GM19025 (cell line): Measurements from ENCODE around the gene BCAN.

Experiments used
- ATAC-seq: cut with Tn5 transposase; IDR thresholded peaks from one replicate; pipeline ENCODE4 v1.9.1; 2021; ENCODE audit warnings: mild to moderate bottlenecking, low read depth, moderate library complexity; ENCODE audit not compliant: unreplicated experiment

BCAN gene

GRCh38 chr1:156658945-156659574, 17.1 kb downstream of the BCAN start:
- ATAC-seq: no peak

DNA sequence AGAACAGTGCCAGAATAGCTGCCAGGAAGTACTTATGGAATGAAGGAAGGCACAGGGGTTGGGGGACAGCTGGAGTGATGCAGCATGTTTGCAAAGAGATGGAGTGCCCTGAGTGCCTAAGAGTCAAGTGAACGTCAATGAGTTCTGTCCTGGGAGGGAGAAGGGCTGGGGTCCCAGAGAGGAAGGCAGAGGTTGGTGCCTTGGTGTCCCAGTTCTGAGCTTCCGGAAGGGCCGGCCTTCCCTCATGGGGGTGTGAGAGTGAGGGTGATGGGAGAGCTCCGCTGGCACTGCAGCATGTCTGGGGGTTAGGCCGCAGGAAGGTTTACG, 17.7 kb downstream of the BCAN start:
- ATAC-seq: no peak

DNA sequence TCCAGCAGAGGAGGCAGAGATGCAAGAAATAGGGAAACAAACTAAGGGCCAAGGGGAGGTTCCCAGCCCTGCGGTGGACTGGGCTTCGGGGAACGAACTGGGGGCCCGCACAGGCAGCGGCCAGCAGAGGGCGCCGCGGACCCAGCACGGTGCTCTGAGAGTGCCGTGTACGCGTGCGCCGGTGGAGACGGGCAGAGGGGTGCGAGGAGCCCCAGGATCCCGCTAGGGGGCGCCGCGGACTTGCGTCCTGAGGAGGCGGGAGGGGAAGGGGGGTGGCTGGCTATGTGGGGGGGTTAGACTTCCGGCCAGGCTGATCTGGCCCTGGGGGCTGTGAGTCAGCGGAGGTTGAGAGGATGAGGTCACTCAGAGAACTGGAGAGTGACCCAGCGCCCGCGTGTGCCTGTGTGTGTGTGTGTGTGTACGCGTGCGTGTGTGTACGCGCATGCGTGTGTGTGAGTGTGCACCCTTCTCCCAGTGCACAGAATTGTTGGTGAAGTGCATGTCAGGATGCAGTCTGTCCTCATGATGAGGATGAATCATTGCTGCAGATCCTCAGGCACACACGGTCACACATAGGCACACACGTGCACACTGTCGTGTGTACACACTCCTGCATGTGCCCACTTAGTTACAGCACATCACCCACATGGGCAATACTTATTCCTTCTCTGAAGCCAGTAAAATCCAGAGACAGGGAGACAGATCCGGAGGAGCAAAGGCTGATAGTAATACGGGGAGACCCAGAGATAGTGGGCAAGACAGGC, 18.3 kb downstream of the BCAN start:
- ATAC-seq: no peak

DNA sequence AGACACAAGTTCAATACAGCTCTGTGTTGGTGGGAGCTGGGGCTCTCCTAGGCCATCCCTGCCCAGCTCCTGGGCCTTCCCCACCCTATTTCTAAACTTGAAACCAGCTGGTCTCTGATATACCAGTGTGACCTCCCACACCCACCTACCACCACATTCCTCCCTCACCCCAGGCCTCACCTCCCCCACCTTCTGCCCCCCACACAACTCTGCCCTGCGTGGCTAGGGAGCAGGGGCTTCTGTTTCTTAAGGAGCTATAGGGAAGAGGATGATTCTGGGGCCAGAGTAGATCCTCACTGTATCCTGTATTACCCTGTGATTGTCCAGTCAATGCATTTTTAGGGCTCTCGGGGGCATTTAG, 18.8 kb downstream of the BCAN start:
- ATAC-seq: no peak

- no peak for ATAC-seq
These were observed 20.3 kb downstream of the BCAN start for GRCh38 chr1:156662005-156662799.

DNA sequence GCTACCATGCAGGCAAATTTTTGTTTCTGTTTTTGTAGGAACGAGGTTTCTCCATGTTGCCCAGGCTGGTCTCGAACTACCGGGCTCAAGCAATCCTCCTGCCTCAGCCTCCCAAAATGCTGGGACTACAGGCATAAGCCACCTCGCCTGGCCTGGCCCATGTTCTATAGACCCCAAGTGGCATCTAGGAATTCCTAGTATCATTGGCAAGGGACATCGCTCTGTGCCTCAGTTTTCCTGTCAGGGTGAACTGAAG, 20.8 kb downstream of the BCAN start:
- no peak for ATAC-seq

DNA sequence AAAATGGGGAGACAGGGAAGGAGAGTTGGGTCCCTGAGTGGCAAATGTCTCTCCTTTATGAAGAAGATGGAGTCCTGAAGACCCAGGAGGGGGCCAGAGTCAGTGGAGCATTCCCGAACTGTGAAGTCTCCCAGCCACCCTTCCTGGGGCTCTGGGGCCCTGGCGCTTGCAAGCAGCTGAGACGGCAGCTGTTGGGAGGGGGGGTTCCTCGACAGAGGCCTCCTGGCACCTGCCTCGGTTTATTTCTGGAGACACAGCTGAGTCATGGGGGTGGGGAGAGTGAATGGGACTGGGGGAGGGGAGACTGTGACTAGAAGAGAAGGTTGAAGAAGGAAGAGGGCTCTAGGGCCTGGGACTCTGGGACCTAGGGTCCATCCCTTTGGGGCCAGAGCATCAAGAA, 21.3 kb downstream of the BCAN start:
- no peak for ATAC-seq

DNA sequence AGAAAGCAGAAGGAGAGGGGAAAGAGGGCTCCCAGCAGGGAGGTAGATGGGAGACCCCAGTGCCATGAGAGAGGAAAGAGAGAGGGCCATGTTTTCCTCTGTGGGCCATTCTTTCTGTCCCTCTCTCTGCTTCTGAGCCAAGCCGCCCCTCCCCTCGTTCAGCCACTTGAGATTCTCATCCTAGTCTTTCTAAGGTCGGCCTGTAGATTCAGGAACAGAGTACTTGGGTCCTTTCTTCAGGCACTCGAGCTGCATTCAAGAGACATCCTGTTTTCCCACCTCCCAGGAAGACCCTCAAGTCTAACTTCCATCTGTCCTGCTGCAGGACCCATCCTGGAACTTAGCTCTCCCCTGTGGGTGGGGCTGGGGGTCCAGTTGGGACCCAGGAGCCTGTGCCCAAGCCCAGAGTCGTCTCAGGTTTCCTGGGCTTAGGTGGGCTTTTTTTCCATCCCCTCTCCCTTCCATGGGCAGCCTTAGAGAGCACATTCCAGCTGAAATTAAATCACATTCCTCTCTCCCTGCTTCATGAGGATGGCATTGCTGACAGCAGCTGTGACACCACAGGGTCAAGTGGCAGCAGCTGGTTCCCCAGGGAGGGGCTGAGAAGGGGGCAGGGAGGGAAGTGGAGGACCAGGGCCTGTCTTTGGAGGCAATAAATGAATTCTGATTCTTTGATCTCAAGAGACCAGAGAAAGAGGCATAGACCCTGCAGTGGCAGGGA, 22.3 kb downstream of the BCAN start:
- no peak for ATAC-seq

DNA sequence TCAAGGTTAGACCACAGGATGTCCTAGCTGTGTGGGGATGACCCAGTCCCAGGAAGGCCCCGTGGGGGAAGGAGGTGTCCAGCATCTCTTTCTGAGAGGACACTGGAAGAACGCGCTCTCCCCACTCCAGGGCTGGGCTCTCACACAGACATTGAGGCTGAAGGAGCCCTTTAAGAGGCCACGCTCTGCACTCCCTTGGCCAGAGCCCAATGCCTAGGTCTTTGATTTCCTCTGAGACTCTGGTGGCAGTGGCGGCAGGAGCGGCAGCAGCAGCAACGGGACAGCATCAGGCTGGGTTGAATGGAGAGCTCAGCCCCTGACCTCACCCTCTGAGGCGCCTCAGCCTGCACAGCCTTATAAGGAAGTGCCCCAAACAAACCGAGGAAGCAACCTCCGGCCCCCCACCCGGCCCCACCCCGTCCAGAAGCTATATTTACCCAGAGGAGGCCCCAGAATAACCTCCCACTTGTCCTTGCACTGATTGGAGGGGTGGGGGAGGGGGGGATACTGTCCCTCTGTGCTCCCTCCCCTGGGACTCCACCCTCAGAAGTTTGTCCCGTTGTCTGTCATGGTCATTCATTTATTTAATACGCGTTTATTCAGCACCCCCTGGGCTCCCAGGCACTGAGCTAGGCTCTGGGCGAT, 23.0 kb downstream of the BCAN start:
- ATAC-seq: no peak

GRCh38 chr1:156665539-156665938, 23.6 kb downstream of the BCAN start:
- ATAC-seq: no peak

DNA sequence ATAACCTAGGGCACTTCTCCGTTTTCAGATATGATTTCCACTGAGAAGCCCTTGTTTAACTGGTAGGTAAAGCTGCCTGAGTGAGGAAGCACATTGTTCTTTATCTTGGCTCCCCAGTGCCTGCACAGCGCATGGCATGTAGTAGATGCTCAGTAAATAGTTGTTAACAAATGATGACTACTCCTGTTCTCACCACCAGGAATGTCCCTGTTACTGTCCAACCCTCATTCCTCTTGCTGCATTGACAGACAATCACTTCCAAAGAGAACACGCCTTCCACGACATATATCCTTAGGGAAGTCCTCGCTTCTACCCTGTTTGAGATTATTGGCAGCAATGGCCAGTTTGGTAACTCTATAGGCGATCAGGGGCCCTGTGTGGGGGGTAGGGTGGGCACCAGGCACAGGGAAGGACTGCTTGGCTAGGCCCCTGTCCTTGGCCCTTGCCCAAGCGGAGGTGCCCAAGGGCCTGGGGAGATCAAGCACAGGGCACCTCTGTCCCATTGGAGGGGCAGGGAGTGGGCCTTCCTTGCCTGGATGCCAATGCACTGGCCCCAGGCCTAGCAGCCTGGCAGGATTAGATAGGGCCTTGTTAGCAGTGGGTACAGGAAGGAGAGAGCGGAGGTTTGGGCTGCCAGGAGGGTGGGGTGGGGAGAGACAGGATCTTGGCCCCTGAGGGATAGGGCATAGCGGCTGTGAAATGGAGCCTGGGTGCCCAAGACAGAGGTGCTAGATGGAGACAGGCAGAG, 25.1 kb downstream of the BCAN start:
- no peak for ATAC-seq

DNA sequence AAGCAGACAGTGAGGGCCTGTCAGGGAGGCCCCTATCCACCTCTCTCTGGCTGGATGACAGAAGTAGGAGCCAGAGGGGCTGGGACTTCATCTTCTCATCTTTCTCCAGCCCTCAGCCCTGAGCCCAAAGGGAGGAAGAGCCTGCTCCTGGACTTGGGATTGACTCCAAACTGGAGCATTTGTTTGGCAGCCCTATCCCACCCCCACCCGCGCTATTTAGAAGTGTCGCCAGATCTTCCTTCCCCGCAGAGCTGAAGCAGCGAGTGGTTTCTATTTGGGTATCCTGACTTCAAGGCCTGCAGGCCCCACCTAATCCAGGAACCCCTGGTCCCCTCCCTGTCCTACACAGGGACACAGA, 25.7 kb downstream of the BCAN start:
- no peak for ATAC-seq

DNA sequence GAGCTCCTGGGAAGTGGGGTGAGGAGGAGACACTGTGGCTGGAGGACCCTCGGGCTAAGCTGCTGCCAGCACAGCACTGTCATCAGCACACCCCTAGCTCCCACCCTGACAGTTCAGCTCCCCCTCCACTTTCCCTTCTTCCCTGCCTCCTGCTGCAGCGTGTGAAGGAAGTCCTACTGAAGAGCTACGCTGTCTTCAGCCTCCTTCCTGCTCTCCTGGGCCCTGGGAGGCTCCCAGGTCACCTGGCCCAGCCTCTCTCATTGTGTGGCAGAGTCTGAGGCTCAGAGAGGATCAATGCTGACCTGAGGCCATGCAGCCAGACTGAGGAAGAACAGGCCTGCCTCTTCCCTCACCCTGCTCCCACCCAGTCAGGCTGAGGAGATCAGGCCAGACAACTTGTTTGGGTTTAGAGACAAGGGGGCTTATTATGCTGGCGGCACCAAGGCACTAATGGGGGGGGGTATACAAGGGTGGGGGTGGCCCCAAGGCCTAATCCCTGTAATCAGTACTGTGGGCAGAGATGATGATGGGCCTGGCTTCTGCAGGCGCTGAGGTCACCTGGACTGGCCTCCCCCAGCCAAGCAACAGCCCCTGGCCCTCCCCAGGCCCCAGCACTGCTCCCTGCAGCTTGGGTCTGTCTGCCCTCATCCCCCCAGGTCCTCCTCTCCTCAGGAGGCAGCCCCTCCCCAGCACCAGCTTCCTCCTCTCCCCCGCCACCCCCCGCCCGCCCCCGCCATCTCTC, 26.2 kb downstream of the BCAN start:
- no peak for ATAC-seq

GRCh38 chr1:156668801-156669637, 27.1 kb downstream of the BCAN start:
- no peak for ATAC-seq

GRCh38 chr1:156669794-156670193, 27.9 kb downstream of the BCAN start:
- ATAC-seq: no peak

- no peak for ATAC-seq
These were observed 28.4 kb downstream of the BCAN start for GRCh38 chr1:156670359-156670758.

- ATAC-seq: no peak
These were observed 28.9 kb downstream of the BCAN start for GRCh38 chr1:156670791-156671190.

- no peak for ATAC-seq
These were observed 29.9 kb downstream of the BCAN start for GRCh38 chr1:156671804-156672203.
